ENCODE results near the gene AGPAT1.

DNA sequence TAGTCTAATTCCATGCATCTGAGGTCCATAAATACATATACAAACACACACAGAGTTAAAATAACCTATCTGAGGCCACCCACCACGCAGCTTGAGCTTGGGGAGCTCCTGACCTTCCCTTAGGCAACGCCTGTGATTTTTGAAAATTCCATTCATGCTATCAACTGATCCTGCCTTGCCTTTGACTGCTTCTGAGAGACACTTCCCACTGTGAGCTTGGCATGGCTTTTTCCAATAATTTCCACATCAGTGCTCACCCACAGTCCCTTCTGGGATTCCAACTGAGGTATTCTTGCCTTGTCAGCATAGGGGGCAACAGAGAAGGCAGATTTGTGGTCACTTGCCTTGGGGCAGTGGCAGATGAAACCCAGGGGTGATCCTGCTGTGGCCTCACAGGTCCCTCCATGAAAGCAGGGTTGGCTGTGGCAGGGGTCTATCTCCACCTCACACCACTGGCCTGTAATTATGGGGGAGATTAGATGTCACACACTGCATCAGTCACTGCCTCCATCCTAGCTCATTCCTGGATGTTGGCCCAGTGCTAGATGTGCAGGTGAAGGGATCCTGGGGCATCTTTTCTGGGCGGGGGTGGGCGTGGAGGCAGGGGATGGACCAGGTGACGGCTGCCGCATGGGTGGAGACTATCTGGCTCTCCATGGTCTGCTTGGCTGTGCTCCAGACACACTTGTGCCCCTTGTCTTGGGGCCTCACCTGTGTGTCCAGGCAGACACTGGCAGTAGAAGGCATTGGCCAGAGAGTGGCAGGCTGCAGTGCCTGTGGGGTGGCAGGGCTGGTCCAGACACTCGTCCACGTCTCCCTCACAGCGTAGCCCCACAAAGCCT, 27.8 kb upstream of the AGPAT1 start:
- TF ChIP-seq, protein P1, sequence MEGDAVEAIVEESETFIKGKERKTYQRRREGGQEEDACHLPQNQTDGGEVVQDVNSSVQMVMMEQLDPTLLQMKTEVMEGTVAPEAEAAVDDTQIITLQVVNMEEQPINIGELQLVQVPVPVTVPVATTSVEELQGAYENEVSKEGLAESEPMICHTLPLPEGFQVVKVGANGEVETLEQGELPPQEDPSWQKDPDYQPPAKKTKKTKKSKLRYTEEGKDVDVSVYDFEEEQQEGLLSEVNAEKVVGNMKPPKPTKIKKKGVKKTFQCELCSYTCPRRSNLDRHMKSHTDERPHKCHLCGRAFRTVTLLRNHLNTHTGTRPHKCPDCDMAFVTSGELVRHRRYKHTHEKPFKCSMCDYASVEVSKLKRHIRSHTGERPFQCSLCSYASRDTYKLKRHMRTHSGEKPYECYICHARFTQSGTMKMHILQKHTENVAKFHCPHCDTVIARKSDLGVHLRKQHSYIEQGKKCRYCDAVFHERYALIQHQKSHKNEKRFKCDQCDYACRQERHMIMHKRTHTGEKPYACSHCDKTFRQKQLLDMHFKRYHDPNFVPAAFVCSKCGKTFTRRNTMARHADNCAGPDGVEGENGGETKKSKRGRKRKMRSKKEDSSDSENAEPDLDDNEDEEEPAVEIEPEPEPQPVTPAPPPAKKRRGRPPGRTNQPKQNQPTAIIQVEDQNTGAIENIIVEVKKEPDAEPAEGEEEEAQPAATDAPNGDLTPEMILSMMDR (IDR thresholded peaks at IDR 0.05): no peak
- TF ChIP-seq POLR2A (IDR thresholded peaks at IDR 0.05) (no peak), EP300 (IDR thresholded peaks at IDR 0.05) (no peak)

All from stomach (tissue), 4 donors.